Measurements from ENCODE around the gene HMX3. TPM values are rescaled to one million over a fixed set of nuclear protein-coding genes. Genes with fewer than 3 reads are reported as not detected.

Gene HMX3
- total and polyA plus RNA-seq, 2 of the 8 experiments (the other 6 are each of a cell fraction or from before 2014, with no cell fraction given), result 0.05 TPM; not detected in 1

GRCh38 chr10:123117644-123118417 lies 17.9 kb upstream of the HMX3 start (continued):
- no peak for TF ChIP-seq CHD7 (IDR thresholded peaks at IDR 0.05; ENCODE audit: insufficient replicate concordance, low read length)
- peak; percentile 90 for TF ChIP-seq E2F6 (IDR thresholded peaks at IDR 0.05)
- no peak for TF ChIP-seq FOSL1 (IDR thresholded peaks at IDR 0.05; ENCODE audit: insufficient read depth, low read depth, low read length)
- TF ChIP-seq RNF2 (IDR thresholded peaks at IDR 0.05; ENCODE audit: borderline replicate concordance, low read depth, low read length, missing control alignments, poor library complexity, severe bottlenecking), result no peak
- no peak for TF ChIP-seq POU5F1 (IDR thresholded peaks at IDR 0.05; ENCODE audit: low read depth, low read length)
- TF ChIP-seq CHD1 (IDR thresholded peaks at IDR 0.05; ENCODE audit: low read depth, low read length), result no peak
- TF ChIP-seq ATF2 (IDR thresholded peaks at IDR 0.05; ENCODE audit: low read length), result no peak
